Astrocyte of the spinal cord (primary cell): ENCODE data around the gene SEL1L3.

ENCODE experiments used
- DNase-seq: peaks from one replicate; pipeline ENCODE4 v3.0.0; 2011; ENCODE audit warnings: low read depth, low spot score
- H3K4me3 ChIP-seq: 2 replicates; pipeline ENCODE4 v1.5.1; 2011; ENCODE audit warnings: low read depth, mild to moderate bottlenecking, low read length, moderate library complexity
- CTCF ChIP-seq: IDR thresholded peaks from 2 replicates; pipeline ENCODE4 v1.5.1; 2012; ENCODE audit warnings: low read depth, mild to moderate bottlenecking, low read length, inconsistent platforms
- in situ Hi-C: cut with HindIII; loops from 2 replicates; pipeline ENCODE4 v1.10.0; 2017; ENCODE audit warnings: low sequenced_read_pairs

The SEL1L3 gene

GRCh38 chr4:25816591-25817058 lies 46.2 kb downstream of the SEL1L3 start:
- no peak for TF ChIP-seq CTCF
- in situ Hi-C loops = no loop called here
- no peak overlapping the region for H3K4me3 ChIP-seq
- no peak for DNase-seq

- H3K4me3 ChIP-seq = no peak overlapping the region
- no peak for TF ChIP-seq CTCF
- in situ Hi-C loops = no loop called here
- DNase-seq = no peak
Measured at GRCh38 chr4:25815586-25815985, 47.2 kb downstream of the SEL1L3 start.

GRCh38 chr4:25814301-25815136 lies 48.3 kb downstream of the SEL1L3 start:
- in situ Hi-C loops = no loop called here
- TF ChIP-seq CTCF = no peak
- DNase-seq = peak; percentile 72
- no peak overlapping the region for H3K4me3 ChIP-seq

- H3K4me3 ChIP-seq = no peak overlapping the region
- in situ Hi-C loops = no loop called here
- DNase-seq = peak; percentile 80
Measured at GRCh38 chr4:25813448-25814106, 49.2 kb downstream of the SEL1L3 start.

GRCh38 chr4:25811841-25812240 lies 50.9 kb downstream of the SEL1L3 start:
- in situ Hi-C loops = no loop called here
- no peak for DNase-seq
- no peak for TF ChIP-seq CTCF

More at GRCh38 chr4:25813448-25814106, 49.2 kb downstream of the SEL1L3 start:
- no peak for TF ChIP-seq CTCF

GRCh38 chr4:25811374-25811690 lies 51.5 kb downstream of the SEL1L3 start:
- in situ Hi-C loops = no loop called here
- DNase-seq = peak; percentile 75
- TF ChIP-seq CTCF = no peak
- no peak overlapping the region for H3K4me3 ChIP-seq

More at GRCh38 chr4:25811841-25812240, 50.9 kb downstream of the SEL1L3 start:
- H3K4me3 ChIP-seq = no peak overlapping the region
